Stimulated activated CD4-positive, alpha-beta T cell treated with anti-CD3 and anti-CD28 coated beads, Interleukin-1b, Interleukin-23, amount 100 ng/mL, for 1 hour (primary cell): Measurements from ENCODE around the gene PLPP3.

Source experiments
- DNase-seq, 2 donors: peaks; one replicate each; pipeline ENCODE4 v3.0.0-alpha.2; 2020; ENCODE audit warnings: low read depth in 2 of 2

The PLPP3 gene

DNA sequence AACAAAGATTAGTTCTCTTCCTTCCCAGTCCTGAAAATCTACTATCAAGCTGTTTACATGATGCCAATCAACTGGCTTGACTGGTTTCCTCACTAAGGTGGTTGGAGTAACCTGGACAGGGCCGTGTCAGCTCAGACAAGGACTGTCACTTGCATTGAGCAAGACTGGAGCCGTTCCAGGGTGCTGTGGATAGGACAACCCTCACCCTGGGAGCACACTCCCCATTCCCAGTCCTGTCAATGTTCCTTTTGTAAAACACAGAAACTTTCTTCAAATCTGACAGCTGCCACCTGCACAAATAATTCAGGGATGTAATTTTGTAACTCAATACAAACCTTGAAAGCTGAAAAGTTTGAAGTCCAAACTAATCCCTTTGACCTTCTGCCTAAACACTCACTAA lies 31.4 kb downstream of the PLPP3 start:
- no peak for DNase-seq

DNA sequence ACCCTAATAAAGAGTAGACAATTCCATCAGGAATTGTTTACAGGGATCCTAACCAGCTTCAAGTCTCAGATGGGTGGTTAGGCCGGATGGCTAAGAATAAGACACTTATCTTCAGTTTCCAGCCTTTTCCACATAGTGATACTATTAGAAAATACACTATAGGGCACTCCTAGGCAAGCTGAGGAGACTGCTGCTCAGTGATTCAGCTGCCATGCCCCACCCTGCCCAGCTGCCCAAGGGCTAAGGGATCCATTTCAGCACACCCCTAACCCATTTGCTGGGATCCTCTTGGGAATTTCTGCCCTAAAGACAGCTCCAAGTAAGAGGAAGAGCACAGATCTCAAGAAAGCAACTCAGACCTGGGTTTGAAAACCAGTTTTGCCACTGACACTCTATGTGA lies 31.9 kb downstream of the PLPP3 start:
- DNase-seq: no peak

- DNase-seq: no peak
These were observed 33.7 kb downstream of the PLPP3 start for GRCh38 chr1:56545711-56546110.

DNA sequence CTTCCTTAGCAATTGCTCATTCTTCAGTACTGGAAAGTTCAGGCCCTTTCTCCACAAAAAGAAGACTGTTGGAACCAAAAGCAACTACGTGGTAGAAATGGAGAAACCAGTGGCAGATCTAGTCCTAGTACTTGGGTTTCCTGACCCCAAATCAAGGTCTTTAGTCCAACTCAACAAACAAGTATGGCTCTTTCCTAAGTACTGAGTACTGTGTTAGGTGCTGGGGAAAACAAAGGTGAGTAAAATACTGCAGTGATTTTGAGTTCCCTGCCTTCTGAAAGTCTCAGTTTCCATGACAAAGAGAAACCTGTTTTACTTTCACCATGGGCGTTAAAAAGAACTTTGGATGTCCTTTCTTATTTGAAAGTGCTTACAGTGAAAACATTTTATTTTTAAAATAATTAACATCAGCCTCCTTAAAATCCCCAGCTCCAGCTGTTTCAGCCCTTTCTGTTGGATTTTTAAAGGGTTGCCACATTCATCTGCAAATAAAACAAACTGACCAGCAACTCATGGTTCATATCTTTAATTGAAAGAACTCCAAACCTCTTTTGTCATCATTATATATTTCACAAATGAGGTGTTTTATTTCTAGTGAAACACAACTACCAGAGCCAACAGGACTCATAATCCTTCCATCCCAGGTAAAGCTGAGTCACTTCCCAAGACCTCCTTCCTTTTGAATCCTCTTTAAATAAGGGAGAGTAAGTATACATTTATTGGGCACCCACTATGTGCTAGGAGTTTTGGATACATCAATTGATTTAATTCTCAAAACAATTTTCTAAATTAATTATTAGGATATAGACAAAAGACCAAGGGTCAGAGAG lies 35.4 kb downstream of the PLPP3 start:
- no peak for DNase-seq

DNA sequence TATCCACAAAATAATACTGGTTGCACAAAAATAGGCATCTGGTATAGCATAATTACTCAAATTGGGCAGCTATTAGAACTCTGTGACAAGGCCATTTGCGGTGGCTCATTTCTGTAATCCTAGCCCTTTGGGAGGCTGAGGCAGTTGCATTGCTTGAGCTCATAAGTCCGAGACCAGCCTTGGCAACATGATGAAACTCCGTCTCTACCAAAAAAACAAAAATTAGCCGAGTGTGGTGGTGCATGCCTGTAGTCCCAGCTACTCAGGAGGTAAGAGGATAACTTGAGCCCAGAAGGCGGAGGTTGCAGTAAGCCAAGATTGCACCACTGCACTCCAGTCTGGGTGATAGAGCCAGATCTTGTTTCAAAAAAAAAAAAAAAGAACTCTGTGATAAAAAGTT lies 36.7 kb downstream of the PLPP3 start:
- no peak for DNase-seq

DNA sequence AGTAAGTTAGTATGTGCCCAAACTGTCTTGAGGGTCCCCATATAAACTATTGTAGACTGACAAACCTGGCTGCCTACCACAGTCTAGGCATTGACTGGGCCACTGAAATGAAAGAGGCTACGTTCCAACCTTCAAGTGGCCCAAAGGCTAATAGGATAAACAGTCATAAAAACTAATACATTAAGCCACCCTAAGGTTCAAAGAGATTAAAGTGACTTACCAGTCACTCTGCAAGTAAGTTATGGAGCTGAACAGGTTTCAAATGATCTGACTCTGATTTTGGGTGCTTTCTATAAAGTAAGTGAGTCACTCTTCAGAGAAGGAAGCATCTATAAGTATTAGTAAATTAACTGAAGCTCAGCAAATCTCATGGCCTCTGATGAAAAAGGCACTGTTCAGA lies 38.0 kb downstream of the PLPP3 start:
- no peak for DNase-seq

GRCh38 chr1:56540467-56540866 lies 38.9 kb downstream of the PLPP3 start:
- no peak for DNase-seq

DNA sequence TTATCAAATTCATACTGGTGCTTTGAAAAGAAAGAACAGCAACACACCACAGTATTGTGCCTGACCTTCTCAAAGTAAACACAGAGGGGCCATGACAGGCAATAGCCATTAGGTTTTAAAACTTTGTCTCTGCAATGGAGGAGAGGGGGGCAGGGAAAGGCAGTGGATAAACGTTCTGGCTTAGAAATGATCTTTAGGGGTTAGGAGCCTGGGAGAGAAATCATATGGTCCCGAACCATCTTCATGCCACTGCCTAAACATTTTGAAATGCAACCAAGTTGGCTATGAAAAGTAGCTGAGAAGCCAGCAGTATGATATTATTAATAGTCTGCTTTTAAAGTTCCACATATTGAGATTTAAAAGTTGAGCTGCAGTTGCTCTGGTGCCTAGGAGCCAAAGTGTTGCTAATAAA lies 39.8 kb downstream of the PLPP3 start:
- no peak for DNase-seq

GRCh38 chr1:56538532-56538931 lies 40.8 kb downstream of the PLPP3 start:
- DNase-seq: no peak

DNA sequence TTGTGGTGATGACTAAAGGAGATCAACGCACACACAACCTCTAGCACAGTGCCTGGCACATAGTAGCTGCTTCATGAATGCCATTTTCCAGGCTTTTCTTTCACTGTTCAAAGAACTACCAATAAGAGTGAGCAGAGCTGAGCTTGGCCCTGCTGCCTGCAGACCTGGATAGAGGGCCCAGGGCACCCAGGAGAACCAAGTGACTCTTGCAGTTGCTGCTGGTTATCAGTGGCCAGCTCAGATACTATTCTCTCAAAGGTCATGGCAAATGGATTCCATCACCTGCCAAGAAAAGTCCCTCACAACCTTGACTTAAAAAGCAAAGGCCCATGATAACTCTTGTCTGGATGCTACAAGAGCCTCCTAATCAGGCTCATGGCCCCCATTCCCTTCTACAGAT lies 41.7 kb downstream of the PLPP3 start:
- DNase-seq: no peak

DNA sequence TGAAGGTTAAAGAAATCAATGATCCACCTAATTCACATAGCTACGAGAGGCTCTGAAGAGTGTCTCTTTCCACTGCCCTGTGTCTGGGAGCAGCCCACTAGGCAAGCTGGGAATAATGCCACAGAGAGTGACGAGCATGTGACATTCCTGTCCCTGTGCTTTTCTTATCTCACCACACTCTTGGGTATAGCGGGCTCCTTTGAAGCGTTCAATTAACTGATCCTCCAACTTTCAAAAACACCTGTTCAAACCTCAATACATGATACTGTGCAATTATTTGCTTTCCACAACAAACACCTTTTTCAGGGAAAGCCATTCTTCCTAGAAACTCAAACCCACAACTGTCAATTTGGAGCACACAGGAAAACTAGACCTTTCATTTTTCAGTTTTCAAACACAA lies 43.4 kb downstream of the PLPP3 start:
- no peak for DNase-seq

GRCh38 chr1:56535362-56535761 lies 44.0 kb downstream of the PLPP3 start:
- DNase-seq: no peak

DNA sequence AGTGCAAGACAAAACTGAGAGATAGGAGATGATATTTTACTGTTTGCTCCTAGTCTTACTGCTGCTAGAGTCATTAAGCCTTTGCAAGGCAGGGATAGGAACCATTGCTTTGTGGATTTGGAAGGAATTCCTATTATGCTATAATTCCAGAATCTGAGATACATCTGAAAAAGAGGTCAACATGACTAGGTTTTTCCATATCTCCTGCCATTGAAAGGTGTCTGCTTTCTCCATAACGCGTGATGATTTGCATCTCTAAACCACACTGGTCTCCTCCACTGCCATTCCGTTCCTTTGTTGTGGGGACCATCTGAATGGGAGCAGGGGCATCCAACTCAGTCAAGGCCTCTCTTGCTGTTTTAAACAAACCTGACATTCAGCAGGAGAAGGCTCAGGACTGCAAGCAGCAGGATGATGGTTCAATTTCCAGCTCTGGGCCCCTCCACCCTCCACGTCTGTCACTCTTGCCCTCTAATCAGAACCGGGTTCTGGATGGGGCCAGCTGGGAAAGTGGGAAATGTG lies 45.2 kb downstream of the PLPP3 start:
- DNase-seq: no peak

- DNase-seq: no peak
These were observed 45.7 kb downstream of the PLPP3 start for GRCh38 chr1:56533621-56534020.

DNA sequence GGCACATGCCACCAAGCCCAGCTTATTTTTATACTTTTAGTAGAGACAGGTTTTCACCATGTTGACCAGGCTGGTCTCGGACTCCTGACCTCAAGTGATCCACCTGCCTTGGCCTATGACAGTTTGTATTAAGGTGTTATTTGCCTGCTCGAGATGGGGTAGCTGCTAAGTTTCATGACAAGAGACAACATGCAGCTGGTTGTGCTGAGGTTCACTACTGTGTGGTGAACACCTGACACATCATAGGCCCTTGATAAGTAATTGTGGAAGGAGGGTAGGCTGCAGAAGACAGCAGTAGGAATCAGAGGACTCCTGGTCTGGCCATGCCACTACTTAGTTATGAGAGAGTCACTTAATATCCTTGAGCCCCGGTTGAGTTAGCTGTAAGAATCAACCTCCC lies 46.2 kb downstream of the PLPP3 start:
- no peak for DNase-seq

DNA sequence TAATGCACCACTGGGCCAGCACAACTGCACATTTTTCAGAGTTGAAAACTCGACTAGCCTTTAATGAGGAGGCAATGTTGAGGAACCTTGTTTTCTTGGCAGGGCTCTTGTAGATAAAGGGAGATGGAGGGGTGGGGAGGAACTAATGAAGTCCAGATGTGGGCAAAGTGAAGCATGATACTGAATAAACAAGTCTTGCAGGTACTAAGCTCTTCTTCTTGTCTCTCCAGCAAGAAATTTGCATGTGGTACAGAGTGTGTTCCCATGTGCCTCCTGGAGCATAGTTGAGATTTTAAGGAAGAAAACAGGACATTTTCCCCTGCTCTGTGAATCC lies 47.0 kb downstream of the PLPP3 start:
- DNase-seq: no peak

- DNase-seq: no peak
These were observed 47.6 kb downstream of the PLPP3 start for GRCh38 chr1:56531624-56532349.

- DNase-seq: no peak
These were observed 49.6 kb downstream of the PLPP3 start for GRCh38 chr1:56529801-56530200.

DNA sequence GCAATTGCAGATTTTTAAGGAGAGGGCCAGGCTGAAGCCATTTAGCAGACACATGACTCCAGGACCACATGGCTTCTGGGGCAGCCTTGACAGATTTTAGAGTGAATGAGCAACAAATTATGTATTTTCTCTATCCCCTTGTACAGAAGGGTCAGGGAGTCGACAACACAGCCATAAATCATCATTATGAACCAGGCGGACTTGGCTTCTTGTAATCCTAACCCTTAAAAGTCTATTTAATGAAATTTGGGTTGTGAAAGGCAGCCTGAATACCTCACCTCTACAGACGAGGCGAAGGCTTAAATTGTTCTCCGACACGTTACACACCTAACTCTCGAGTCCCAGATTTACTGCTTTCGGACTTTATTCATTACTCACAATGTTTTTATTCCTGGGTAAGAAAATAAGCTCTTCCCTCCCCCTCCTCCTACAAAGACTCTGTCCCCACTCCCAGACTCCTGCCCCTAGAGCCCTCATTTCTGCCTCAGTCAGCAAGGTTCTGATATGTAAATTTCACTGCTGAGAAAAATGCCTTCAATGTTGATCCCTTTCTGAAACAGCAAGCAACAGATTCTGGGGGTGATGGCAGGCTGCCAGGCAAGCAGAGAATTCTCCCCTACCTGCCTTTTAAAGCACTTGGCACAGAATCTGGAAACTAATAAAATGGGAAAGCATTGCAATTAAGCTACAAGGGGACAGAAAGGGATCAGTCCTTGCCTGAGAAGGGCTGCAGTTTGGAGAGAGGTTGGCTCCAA lies 51.6 kb downstream of the PLPP3 start:
- no peak for DNase-seq

GRCh38 chr1:56526571-56527174 lies 52.7 kb downstream of the PLPP3 start:
- DNase-seq: no peak

- no peak for DNase-seq
These were observed 53.8 kb downstream of the PLPP3 start for GRCh38 chr1:56525489-56526041.

DNA sequence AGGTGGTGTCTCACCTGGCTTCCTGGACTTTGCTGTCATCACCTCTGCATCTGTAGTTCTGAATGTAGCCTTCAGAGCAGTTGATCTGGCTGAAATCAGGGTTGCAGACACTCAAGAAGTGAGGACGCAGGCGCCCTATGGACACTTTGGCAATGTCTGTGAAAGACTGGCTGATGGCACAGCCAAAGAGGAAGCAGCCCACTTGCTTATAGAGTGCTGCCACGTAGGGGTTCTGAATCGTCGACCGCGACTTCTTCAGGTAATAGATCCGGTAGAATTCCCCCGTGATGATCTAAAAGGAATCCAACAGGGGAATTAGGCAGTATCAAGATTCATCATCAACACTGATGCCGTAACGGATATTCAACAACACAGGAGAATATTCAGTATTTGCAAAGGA lies 55.1 kb downstream of the PLPP3 start:
- no peak for DNase-seq
